ENCODE results near the gene APOA5. TPM values are rescaled to one million over a fixed set of nuclear protein-coding genes. Genes with fewer than 3 reads are reported as not detected.

The APOA5 gene
- total RNA-seq, 1 experiment from 2014 or later = not detected

DNA sequence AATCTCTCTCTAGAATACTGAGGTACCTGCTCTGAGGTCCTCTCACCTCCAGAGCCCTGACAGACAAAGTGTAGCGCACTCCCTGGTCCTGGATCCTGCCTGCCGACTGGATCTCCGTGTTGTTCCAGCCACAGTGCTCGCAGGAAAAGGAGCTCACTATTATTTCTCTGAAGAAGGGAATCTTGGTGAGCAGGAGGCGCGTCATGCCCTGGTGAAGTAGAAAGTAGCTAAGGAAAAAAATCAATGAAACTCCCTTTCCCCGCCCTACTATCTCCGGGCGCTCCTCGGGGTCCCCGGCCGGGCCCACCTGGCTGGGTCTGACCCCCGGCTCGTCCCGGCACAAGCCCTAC is 4.3 kb downstream of the APOA5 start:
- CTCF ChIA-PET = interaction anchor here (1.0 to 1.2 kb wide), 2 partner anchors 48 to 319 kb away, joined by 4 to 11 read pairs; no protein-coding TSS in a partner anchor
- POLR2A ChIA-PET (ENCODE audit: unreplicated experiment) = interaction anchor here (0.7 kb wide), 1 partner anchor 339 kb away, joined by 5 read pairs; no protein-coding TSS in a partner anchor
- peak overlapping the region; percentile 91 for H3K4me2 ChIP-seq
- H3K79me2 ChIP-seq (ENCODE audit: low read depth) = peaks cover 21% of the 10 kb centered on the region
- H3F3A ChIP-seq (ENCODE audit: insufficient read depth, low read depth) = no peaks in the 10 kb centered on the region; the same call in 1 of the 2 replicates
- TF ChIP-seq CTCF (conservative IDR thresholded peaks at IDR 0.05) = no peak
- no peak for TF ChIP-seq EZH2 (IDR thresholded peaks at IDR 0.05; ENCODE audit: low read depth)
- H2AFZ ChIP-seq = peak overlapping the region; percentile 95
- no peak for DNase-seq
- no peak overlapping the region; the same call in 1 of the 2 replicates for H3K27ac ChIP-seq
- no TSS peak for BruUV-seq (replicated peaks)
- H3K9me3 ChIP-seq (ENCODE audit: insufficient read depth, low read depth) = no peaks in the 10 kb centered on the region
- intact Hi-C loops (cut with micrococcal nuclease; ENCODE audit: unreplicated experiment) = loop anchor here (5.0 kb wide), 2 partner anchors 50 to 445 kb away; partner anchors contain the start of genes APOA1, PCSK7 and RNF214
- no peaks in the 10 kb centered on the region for H3K9me2 ChIP-seq (ENCODE audit: insufficient read depth)
- no peaks in the 10 kb centered on the region for H3K27me3 ChIP-seq (ENCODE audit: insufficient read depth, low read depth)
- no peaks in the 10 kb centered on the region for H4K20me1 ChIP-seq (ENCODE audit: insufficient read depth)
- peaks cover 38% of the 10 kb centered on the region for H3K36me3 ChIP-seq (ENCODE audit: low read depth)
- H3K4me1 ChIP-seq (replicated peaks; ENCODE audit: insufficient read depth) = peaks cover 12% of the 10 kb centered on the region
- peak overlapping the region; percentile 76 for H3K4me3 ChIP-seq

GRCh38 chr11:116786966-116787365 is 4.7 kb downstream of the APOA5 start:
- H3K9me2 ChIP-seq (ENCODE audit: insufficient read depth) = no peaks in the 10 kb centered on the region
- H2AFZ ChIP-seq = peak overlapping the region; percentile 95
- peaks cover 12% of the 10 kb centered on the region for H3K4me1 ChIP-seq (replicated peaks; ENCODE audit: insufficient read depth)
- no peaks in the 10 kb centered on the region for H4K20me1 ChIP-seq (ENCODE audit: insufficient read depth)
- no peaks in the 10 kb centered on the region for H3K27me3 ChIP-seq (ENCODE audit: insufficient read depth, low read depth)
- TSS peak; percentile 55 for BruUV-seq (replicated peaks)
- H3K4me2 ChIP-seq = peak overlapping the region; percentile 91
- intact Hi-C loops (cut with micrococcal nuclease; ENCODE audit: unreplicated experiment) = loop anchor here (5.0 kb wide), 2 partner anchors 50 to 445 kb away; partner anchors contain the start of genes APOA1, PCSK7 and RNF214
- no peak overlapping the region for H3K27ac ChIP-seq
- peaks cover 43% of the 10 kb centered on the region for H3K36me3 ChIP-seq (ENCODE audit: low read depth)
- POLR2A ChIA-PET (ENCODE audit: unreplicated experiment) = interaction anchor here (0.7 kb wide), 1 partner anchor 340 kb away, joined by 5 read pairs; no protein-coding TSS in a partner anchor
- H3K4me3 ChIP-seq = peak overlapping the region; percentile 76
- no peaks in the 10 kb centered on the region for H3K9me3 ChIP-seq (ENCODE audit: insufficient read depth, low read depth)
- peaks cover 21% of the 10 kb centered on the region for H3K79me2 ChIP-seq (ENCODE audit: low read depth)
- TF ChIP-seq CTCF (conservative IDR thresholded peaks at IDR 0.05) (no peak), EZH2 (IDR thresholded peaks at IDR 0.05; ENCODE audit: low read depth) (no peak)
- DNase-seq = no peak
- CTCF ChIA-PET = interaction anchor here (1.0 to 1.2 kb wide), 2 partner anchors 49 to 319 kb away, joined by 4 to 11 read pairs; no protein-coding TSS in a partner anchor
- no peaks in the 10 kb centered on the region for H3F3A ChIP-seq (ENCODE audit: insufficient read depth, low read depth)

- Histone ChIP-seq H3K4me2 (peak overlapping the region; percentile 91), H4K20me1 (ENCODE audit: insufficient read depth) (no peaks in the 10 kb centered on the region), H3K27me3 (ENCODE audit: insufficient read depth, low read depth) (no peaks in the 10 kb centered on the region), H3K9me3 (ENCODE audit: insufficient read depth, low read depth) (no peaks in the 10 kb centered on the region), H3K27ac (no peak overlapping the region), H3K79me2 (ENCODE audit: low read depth) (peaks cover 21% of the 10 kb centered on the region), H2AFZ (no peak overlapping the region), H3F3A (ENCODE audit: insufficient read depth, low read depth) (no peaks in the 10 kb centered on the region), H3K4me3 (no peak overlapping the region; the same call in 1 of the 2 replicates), H3K36me3 (ENCODE audit: low read depth) (peaks cover 45% of the 10 kb centered on the region), H3K4me1 (replicated peaks; ENCODE audit: insufficient read depth) (peaks cover 12% of the 10 kb centered on the region), H3K9me2 (ENCODE audit: insufficient read depth) (no peaks in the 10 kb centered on the region)
- POLR2A ChIA-PET (ENCODE audit: unreplicated experiment) = no interaction called here
- intact Hi-C loops (cut with micrococcal nuclease; ENCODE audit: unreplicated experiment) = loop anchor here (5.0 kb wide), 2 partner anchors 51 to 446 kb away; partner anchors contain the start of genes APOA1, PCSK7 and RNF214
- CTCF ChIA-PET = interaction anchor here (0.6 kb wide), 2 partner anchors 48 to 320 kb away, joined by 4 to 8 read pairs; no protein-coding TSS in a partner anchor
- TF ChIP-seq CTCF (conservative IDR thresholded peaks at IDR 0.05) = no peak
- TF ChIP-seq EZH2 (IDR thresholded peaks at IDR 0.05; ENCODE audit: low read depth) = no peak
- no peak for DNase-seq
- no TSS peak for BruUV-seq (replicated peaks)
These were observed 5.4 kb downstream of the APOA5 start for GRCh38 chr11:116786326-116786725.

Measured in PC-9 (cell line).